H1 (cell line): ENCODE results near the gene BTD. TPM values are rescaled to one million over a fixed set of nuclear protein-coding genes. Genes with fewer than 3 reads are reported as not detected.

ENCODE experiments used
- CTCF ChIA-PET: fragments of 300-600 bp; sonication (Branson Sonifier 250); formaldehyde crosslinking; loops from one replicate; lab custom pipeline; 2021; ENCODE audit not compliant: partially characterized antibody; lab: Charles Lee
- POLR2A ChIA-PET: fragments of 300-600 bp; sonication (Branson Sonifier 250); formaldehyde crosslinking; loops from one replicate; lab custom pipeline; 2021; ENCODE audit warnings: inconsistent platforms; ENCODE audit not compliant: partially characterized antibody; lab: Charles Lee
- DNase-seq, 2 experiments: peaks; one replicate each; pipeline versions ENCODE4 v3.0.0 to v3.0.0-alpha.2; 2010 to 2022; ENCODE audit warnings: low spot score in 2 of 2, low read depth in 1 of 2, mixed read lengths in 1 of 2
- FAIRE-seq: peaks from 2 replicates; lab custom pipeline; 2011; peaks lifted over from hg19 to GRCh38; lab: Jason Lieb, UNC
- H2AFZ ChIP-seq: 2 replicates; pipeline ENCODE4 v1.8.1; 2012; ENCODE audit warnings: low read length, inconsistent platforms
- H2AK5ac ChIP-seq: 2 replicates; pipeline ENCODE4 v1.6.1; 2013; ENCODE audit warnings: low read depth, low read length
- H2BK120ac ChIP-seq: replicated peaks from 2 replicates; pipeline ENCODE3; 2013; ENCODE audit warnings: low read depth, low read length, inconsistent platforms
- H2BK12ac ChIP-seq: 2 replicates; pipeline ENCODE4 v1.6.1; 2013; ENCODE audit warnings: low read depth, low read length
- H2BK15ac ChIP-seq: 2 replicates; pipeline ENCODE4 v1.6.1; 2013; ENCODE audit warnings: low read length
- H2BK20ac ChIP-seq: 2 replicates; pipeline ENCODE4 v1.6.1; 2013; ENCODE audit warnings: low read length
- H2BK5ac ChIP-seq: 2 replicates; pipeline ENCODE4 v1.6.1; 2013; ENCODE audit warnings: low read depth, low read length
- H3K14ac ChIP-seq: 2 replicates; pipeline ENCODE4 v1.6.1; 2013; ENCODE audit warnings: inconsistent platforms; ENCODE audit not compliant: insufficient read length
- H3K18ac ChIP-seq: 2 replicates; pipeline ENCODE4 v1.6.1; 2013; ENCODE audit warnings: low read length; ENCODE audit errors: extremely low read depth
- H3K23ac ChIP-seq: 2 replicates; pipeline ENCODE4 v1.6.1; 2013; ENCODE audit warnings: inconsistent platforms; ENCODE audit not compliant: insufficient read length
- H3K23me2 ChIP-seq: 2 replicates; pipeline ENCODE4 v1.6.1; 2013; ENCODE audit warnings: low read depth, low read length
- H3K27ac ChIP-seq: 2 replicates; pipeline ENCODE4 v1.6.1; 2011; ENCODE audit warnings: low read depth, low read length, inconsistent platforms
- H3K27me3 ChIP-seq, 4 experiments: replicated peaks in 1 of 4; 1 replicate in 1 of 4; 2 replicates in 3 of 4; pipeline versions ENCODE4 v1.6.1 to v1.8.1; 2011 to 2013; ENCODE audit warnings: low read length in 3 of 4, mild to moderate bottlenecking in 3 of 4, inconsistent platforms in 2 of 4, mixed read lengths in 2 of 4, moderate library complexity in 1 of 4; ENCODE audit not compliant: control insufficient read depth in 3 of 4, insufficient read depth in 3 of 4; ENCODE audit errors: extremely low read depth in 1 of 4
- H3K36me3 ChIP-seq, 4 experiments: 2 replicates each; pipeline versions ENCODE4 v1.6.1 to v1.8.1; 2011 to 2013; ENCODE audit warnings: mild to moderate bottlenecking in 4 of 4, low read length in 3 of 4, moderate library complexity in 2 of 4, control low read depth in 1 of 4, inconsistent platforms in 1 of 4; ENCODE audit not compliant: insufficient read depth in 4 of 4, control insufficient read depth in 2 of 4
- H3K4ac ChIP-seq: replicated peaks from 2 replicates; pipeline ENCODE3; 2013; ENCODE audit warnings: low read length, low read depth, mixed read lengths, inconsistent platforms; ENCODE audit not compliant: insufficient read length
- H3K4me1 ChIP-seq, 4 experiments: replicated peaks in 1 of 4; 1 replicate in 1 of 4; 2 replicates in 3 of 4; pipeline versions ENCODE4 v1.6.1 to v1.8.1; 2011 to 2013; ENCODE audit warnings: low read length in 3 of 4, inconsistent platforms in 2 of 4, mixed read lengths in 1 of 4; ENCODE audit not compliant: insufficient read depth in 4 of 4, control insufficient read depth in 3 of 4
- H3K4me2 ChIP-seq, 2 experiments: 2 replicates each; pipeline versions ENCODE4 v1.6.1 to v1.8.1; 2011 to 2013; ENCODE audit warnings: low read depth in 2 of 2, low read length in 2 of 2, control low read depth in 1 of 2, inconsistent platforms in 1 of 2, mild to moderate bottlenecking in 1 of 2; ENCODE audit not compliant: insufficient read depth in 1 of 2
- H3K4me3 ChIP-seq, 4 experiments: fragments of 200-600, 300-600 bp in 1 of 4; sonication (generic), shearing (Covaris generic), sonication (Bioruptor Twin) in 1 of 4; 2 replicates each; pipeline versions ENCODE4 v1.5.1 to v1.8.1; 2011 to 2016; ENCODE audit warnings: low read length in 4 of 4, low read depth in 3 of 4, control low read depth in 2 of 4, inconsistent platforms in 2 of 4, mild to moderate bottlenecking in 2 of 4, mixed read lengths in 1 of 4, moderate library complexity in 1 of 4; ENCODE audit not compliant: insufficient read depth in 2 of 4; ENCODE audit errors: extremely low read depth in 1 of 4
- H3K56ac ChIP-seq: replicated peaks from 2 replicates; pipeline ENCODE3; 2013; ENCODE audit warnings: low read depth, mild to moderate bottlenecking, mixed read lengths, low read length, inconsistent platforms; ENCODE audit not compliant: insufficient read length
- H3K79me1 ChIP-seq: 2 replicates; pipeline ENCODE4 v1.6.1; 2013; ENCODE audit warnings: low read depth, low read length, control low read depth
- H3K79me2 ChIP-seq, 2 experiments: 2 replicates each; pipeline versions ENCODE4 v1.6.1 to v1.8.1; 2012 to 2013; ENCODE audit warnings: low read length in 2 of 2, mild to moderate bottlenecking in 2 of 2, inconsistent platforms in 1 of 2; ENCODE audit not compliant: insufficient read depth in 2 of 2, control insufficient read depth in 1 of 2
- H3K9ac ChIP-seq, 4 experiments: replicated peaks in 1 of 4; 1 replicate in 1 of 4; 2 replicates in 3 of 4; pipeline versions ENCODE4 v1.6.1 to v1.8.1; 2011 to 2013; ENCODE audit warnings: low read depth in 3 of 4, low read length in 3 of 4, control low read depth in 2 of 4, mild to moderate bottlenecking in 2 of 4, moderate library complexity in 2 of 4, inconsistent platforms in 1 of 4; ENCODE audit errors: extremely low read depth in 1 of 4
- H3K9me3 ChIP-seq, 2 experiments: 2 replicates each; pipeline versions ENCODE4 v1.6.1 to v1.8.1; 2012 to 2013; ENCODE audit warnings: mild to moderate bottlenecking in 2 of 2, moderate library complexity in 2 of 2, control low read depth in 1 of 2, inconsistent platforms in 1 of 2, low read depth in 1 of 2, low read length in 1 of 2, mixed read lengths in 1 of 2; ENCODE audit not compliant: insufficient read depth in 2 of 2
- H4K20me1 ChIP-seq, 2 experiments: replicated peaks in 1 of 2; 2 replicates each; pipeline versions ENCODE3 to v1.8.1; 2011 to 2013; ENCODE audit warnings: inconsistent platforms in 2 of 2, low read length in 2 of 2, mild to moderate bottlenecking in 1 of 2; ENCODE audit not compliant: insufficient read depth in 2 of 2, control insufficient read depth in 1 of 2
- H4K5ac ChIP-seq: 2 replicates; pipeline ENCODE4 v1.6.1; 2013; ENCODE audit warnings: low read length, low read depth, mixed read lengths, inconsistent platforms; ENCODE audit not compliant: insufficient read length
- H4K8ac ChIP-seq: 2 replicates; pipeline ENCODE4 v1.8.0; 2013; ENCODE audit warnings: mild to moderate bottlenecking, moderate library complexity, low read length, inconsistent platforms; ENCODE audit not compliant: insufficient read depth; ENCODE audit errors: extremely low read depth
- H4K91ac ChIP-seq: replicated peaks from 2 replicates; pipeline ENCODE3; 2013; ENCODE audit warnings: low read length, mixed read lengths, inconsistent platforms; ENCODE audit not compliant: insufficient read length
- BACH1 ChIP-seq: IDR thresholded peaks from 2 replicates; pipeline ENCODE4 v1.6.1; 2012; ENCODE audit warnings: low read length, improper control_type of control experiment
- GTF2F1 ChIP-seq: IDR thresholded peaks from 2 replicates; pipeline ENCODE4 v1.6.1; 2012; ENCODE audit warnings: low read depth, low read length, improper control_type of control experiment, borderline replicate concordance
- SAP30 ChIP-seq: fragments of 300-600 bp; sonication (generic); IDR thresholded peaks from 2 replicates; pipeline ENCODE4 v1.7.1; 2012; ENCODE audit warnings: low read length, moderate library complexity, mild to moderate bottlenecking, inconsistent platforms; ENCODE audit not compliant: insufficient read depth, insufficient replicate concordance
- TBP ChIP-seq: IDR thresholded peaks from 2 replicates; pipeline ENCODE4 v1.6.1; 2011; ENCODE audit warnings: low read depth, low read length, improper control_type of control experiment
- WGBS, 2 experiments: shearing (Covaris generic) in 1 of 2; methylation state at CpG; one replicate each; pipeline versions ENCODE4 v1.1.6 to v1.1.7; 2013 to 2015; ENCODE audit warnings: low lambda C conversion rate in 2 of 2, mixed read lengths in 2 of 2, inconsistent platforms in 1 of 2, low coverage in 1 of 2, missing lambda C conversion rate in 1 of 2; ENCODE audit not compliant: insufficient replicate concordance in 2 of 2, insufficient coverage in 1 of 2, insufficient read length in 1 of 2; ENCODE audit errors: extremely low coverage in 1 of 2, missing lambda C conversion rate in 1 of 2; 5-methylcytosine and 5-hydroxymethylcytosine counted together
- long read RNA-seq, 2 experiments: library from RNA in 1 of 2; library from capped mRNA in 1 of 2; stranded (forward); transcript quantifications; one replicate each; pipeline ENCODE4 v2.0.0, GENCODE V29; 2021; ENCODE audit warnings: inconsistent platforms in 1 of 2
- polyA minus RNA-seq, 3 experiments: library from RNA; depleted of rRNA, polyadenylated mRNA; stranded (reverse); fragments of >200 nt; gene quantifications; 1 replicate in 2 of 3; 2 replicates in 1 of 3; pipeline ENCODE4 v1.2.3, GENCODE V29; 2011
- polyA plus RNA-seq, 7 experiments: library from polyadenylated mRNA; depleted of rRNA in 3 of 7; stranded (reverse) in 5 of 7; unstranded in 2 of 7; fragments of >200 nt in 5 of 7; fragments of 200-250 nt in 2 of 7; gene quantifications; 1 replicate in 5 of 7; 2 replicates in 1 of 7; 4 replicates in 1 of 7; pipeline versions ENCODE4 v1.2.1 to v1.2.3, GENCODE V29; 2011 to 2013; ENCODE audit warnings: missing spikeins in 2 of 7, mixed read lengths in 2 of 7
- total RNA-seq: library from RNA; stranded (reverse); fragmentation: NEBNext Ultra II Directional; extraction: Animal tissue kit (Norgen Biotek cat#: 25700); gene quantifications from 2 replicates; pipeline ENCODE4 v1.2.1, GENCODE V29; 2021

The BTD gene, protein sequence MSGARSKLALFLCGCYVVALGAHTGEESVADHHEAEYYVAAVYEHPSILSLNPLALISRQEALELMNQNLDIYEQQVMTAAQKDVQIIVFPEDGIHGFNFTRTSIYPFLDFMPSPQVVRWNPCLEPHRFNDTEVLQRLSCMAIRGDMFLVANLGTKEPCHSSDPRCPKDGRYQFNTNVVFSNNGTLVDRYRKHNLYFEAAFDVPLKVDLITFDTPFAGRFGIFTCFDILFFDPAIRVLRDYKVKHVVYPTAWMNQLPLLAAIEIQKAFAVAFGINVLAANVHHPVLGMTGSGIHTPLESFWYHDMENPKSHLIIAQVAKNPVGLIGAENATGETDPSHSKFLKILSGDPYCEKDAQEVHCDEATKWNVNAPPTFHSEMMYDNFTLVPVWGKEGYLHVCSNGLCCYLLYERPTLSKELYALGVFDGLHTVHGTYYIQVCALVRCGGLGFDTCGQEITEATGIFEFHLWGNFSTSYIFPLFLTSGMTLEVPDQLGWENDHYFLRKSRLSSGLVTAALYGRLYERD
- total RNA-seq (21.8 and 22.0 TPM in 2 replicates), polyA plus RNA-seq (2011; rRNA removed) (30.1 and 36.7 TPM in 2 replicates), polyA minus RNA-seq (2011; rRNA and poly(A)+ RNA removed) (49.2 and 64.0 TPM in 2 replicates)
- polyA plus RNA-seq (2011; cell fraction: cytosol; rRNA removed) = 32.2 TPM
- polyA plus RNA-seq (2011; cell fraction: nucleus; rRNA removed) = 35.5 TPM
- 24.2 to 27.6 TPM (median 26.3 TPM) in 4 replicates for polyA plus RNA-seq (2012, experiment 1 of 2)
- 14.0 TPM for polyA plus RNA-seq (2012, experiment 2 of 2)
- 30.7 TPM for polyA plus RNA-seq (2013, experiment 1 of 2)
- 31.0 TPM for polyA plus RNA-seq (2013, experiment 2 of 2)
- 13.9 TPM for polyA minus RNA-seq (2011; cell fraction: cytosol; rRNA and poly(A)+ RNA removed)
- polyA minus RNA-seq (2011; cell fraction: nucleus; rRNA and poly(A)+ RNA removed) = 45.7 TPM
- long read RNA-seq, experiment 1, full-length matches to known transcripts = 10 of 26 reads
- long read RNA-seq, experiment 1, partial matches to known transcripts = 15 of 26 reads
- long read RNA-seq, experiment 1, other reads (novel, unspliced or antisense) = 1 of 26 reads
- long read RNA-seq, experiment 2, full-length matches to known transcripts = 9 of 12 reads
- long read RNA-seq, experiment 2, partial matches to known transcripts = 1 of 12 reads
- long read RNA-seq, experiment 2, other reads (novel, unspliced or antisense) = 2 of 12 reads

DNA sequence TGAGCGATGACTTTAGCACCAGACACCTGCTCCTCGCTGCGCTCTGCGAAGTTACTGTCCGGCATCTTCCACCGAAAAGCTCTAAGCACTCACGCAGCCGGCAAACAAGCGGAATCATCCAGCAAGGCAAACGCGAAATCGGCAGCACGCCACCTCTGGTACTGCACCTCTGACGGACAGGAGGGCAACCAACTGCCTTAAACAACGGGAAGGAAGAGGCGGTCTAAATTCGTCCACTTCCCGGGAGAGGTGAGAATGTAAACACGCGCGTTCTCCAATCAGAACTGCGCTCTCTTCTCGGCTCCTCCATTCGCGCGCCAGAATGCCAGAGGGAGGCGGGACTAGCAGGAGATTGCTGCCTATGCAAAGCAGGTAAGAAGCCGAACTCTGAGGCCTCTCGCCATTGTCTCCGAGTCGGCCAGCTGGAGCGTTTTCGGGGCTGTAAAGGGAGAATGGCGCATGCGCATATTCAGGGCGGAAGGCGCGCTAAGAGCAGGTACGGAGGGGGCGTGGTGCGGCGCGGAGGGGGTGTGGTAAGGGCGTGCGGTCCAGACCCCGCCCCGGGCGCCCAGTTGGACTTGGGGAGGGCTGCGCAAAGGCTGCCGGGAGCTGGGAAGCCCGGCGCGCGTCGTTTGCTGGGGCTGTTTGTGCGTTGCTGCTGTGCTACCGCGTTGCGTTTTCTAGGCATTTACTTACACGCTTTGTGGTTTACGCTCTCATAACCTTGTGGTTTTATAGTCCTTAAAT lies at the start of gene BTD, which contains the start of gene HACL1:
TSS of gene BTD (plus strand) at position 347 of the 747 bp plus-strand sequence. CDS start 33,695 bp downstream, outside the sequence.
TSS of gene HACL1 (minus strand) at position 171 of the 747 bp plus-strand sequence. CDS start at position 65, 106 bp downstream.
- Histone ChIP-seq H3K9ac (peak within 1 kb of the TSS; percentile 64 to 95 (median 89)), H3K79me1 (no peaks in the 10 kb centered on the region), H2BK120ac (peak within 1 kb of the TSS; percentile 71), H3K4me3 (peak within 1 kb of the TSS; percentile 84 to 99 (median 89)), H3K27me3 (no peaks in the 10 kb centered on the region), H3K4me2 (peak within 1 kb of the TSS; percentile 77 to 96), H4K20me1 (peaks cover 0 to 4% of the 10 kb centered on the region in 2 experiments), H3K56ac (peak within 1 kb of the TSS; percentile 83), H4K91ac (peak within 1 kb of the TSS; percentile 92), H3K9me3 (no peaks in the 10 kb centered on the region; a peak in 1 of 4 replicates), H3K18ac (peak within 1 kb of the TSS; percentile 86), H4K8ac (peak within 1 kb of the TSS; percentile 72; the same call in 1 of the 2 replicates), H3K23ac (no peak within 1 kb of the TSS), H2AFZ (peak within 1 kb of the TSS; percentile 96), H4K5ac (peak within 1 kb of the TSS; percentile 83), H2AK5ac (no peak within 1 kb of the TSS), H3K4ac (peak within 1 kb of the TSS; percentile 44), H2BK12ac (peak within 1 kb of the TSS; percentile 23; the same call in 1 of the 2 replicates), H3K36me3 (peaks cover 7 to 31% (median 12%) of the 10 kb centered on the region in 4 experiments), H3K23me2 (peaks cover 5% of the 10 kb centered on the region), H2BK15ac (no peak within 1 kb of the TSS; the same call in 1 of the 2 replicates), H3K4me1 (peaks cover 0 to 6% (median 0%) of the 10 kb centered on the region in 4 experiments; a peak in 2 of 7 replicates), H2BK20ac (no peak within 1 kb of the TSS), H2BK5ac (peak within 1 kb of the TSS; percentile 97), H3K14ac (no peak within 1 kb of the TSS), H3K27ac (peak within 1 kb of the TSS; percentile 90), H3K79me2 (peaks cover 0 to 22% of the 10 kb centered on the region in 2 experiments; a peak in 3 of 4 replicates)
- CTCF ChIA-PET = interaction anchor here (0.9 to 1.0 kb wide), 2 partner anchors 73 to 83 kb away, joined by 3 read pairs; no protein-coding TSS in a partner anchor
- 2% methylated on average over 56 of the region's 61 CpGs; no CpG with 5 or more reads in 1 of the 2 experiments for WGBS, 2 experiments
- POLR2A ChIA-PET = interaction anchor here (0.8 to 2.3 kb wide), 15 partner anchors 9 to 299 kb away, joined by 3 to 16 read pairs (median 4); no protein-coding TSS in a partner anchor
- FAIRE-seq (peak; percentile 87), DNase-seq (peak; percentile 97 to 99)
- TF ChIP-seq SAP30 = peak; percentile 95
- TF ChIP-seq TBP = peak; percentile 89
- no peak for TF ChIP-seq GTF2F1
- TF ChIP-seq BACH1 = no peak
